IMR-90 (cell line): ENCODE data around the gene APOL2. TPM values are rescaled to one million over a fixed set of nuclear protein-coding genes. Genes with fewer than 3 reads are reported as not detected.
"Not testable (repeated sequence)": the region's sequence is repeated elsewhere in the genome, so short reads cannot be mapped to it uniquely, and the experiment has no call there.

ENCODE experiments used
- ATAC-seq: fragments of 200-7000 bp; cut with Tn5 transposase; 2 replicates; pipeline ENCODE4 v1.9.1; 2020; ENCODE audit warnings: low read depth, mild to moderate bottlenecking, moderate library complexity
- BruUV-seq: library from RNA; stranded (reverse); fragments of 400-500 nt; replicated peaks from 2 replicates; lab custom pipeline; 2021; lab: Mats Ljungman, UMichigan
- CTCF ChIA-PET: fragments of 300-600 bp; formaldehyde crosslinking; extraction: SDS; loops from one replicate; lab custom pipeline; 2021; ENCODE audit warnings: antibody characterized with exemption; lab: Yijun Ruan, JAX
- POLR2A ChIA-PET: fragments of 300-600 bp; sonication (Branson Sonifier 250); formaldehyde crosslinking; loops from one replicate; lab custom pipeline; 2022; ENCODE audit warnings: antibody characterized with exemption; ENCODE audit not compliant: unreplicated experiment; lab: Charles Lee
- DNase-seq: peaks from one replicate; pipeline ENCODE4 v3.0.0; 2013
- H2AFZ ChIP-seq: replicated peaks from 2 replicates; pipeline ENCODE3; 2013; ENCODE audit warnings: low read length, mild to moderate bottlenecking; ENCODE audit not compliant: poor library complexity
- H2AK5ac ChIP-seq: 2 replicates; pipeline ENCODE4 v1.6.1; 2013; ENCODE audit warnings: low read depth, low read length, inconsistent platforms
- H2AK9ac ChIP-seq: replicated peaks from 2 replicates; pipeline ENCODE3; 2013; ENCODE audit warnings: mild to moderate bottlenecking, low read depth, low read length, moderate library complexity; ENCODE audit not compliant: poor library complexity
- H2BK120ac ChIP-seq: 2 replicates; pipeline ENCODE4 v1.6.1; 2013; ENCODE audit warnings: low read depth, low read length, inconsistent platforms
- H2BK15ac ChIP-seq: 3 replicates; pipeline ENCODE4 v1.6.1; 2013; ENCODE audit warnings: low read depth, low read length, inconsistent platforms
- H2BK20ac ChIP-seq: 2 replicates; pipeline ENCODE4 v1.6.1; 2013; ENCODE audit warnings: low read depth, mild to moderate bottlenecking, inconsistent platforms, low read length, moderate library complexity
- H2BK5ac ChIP-seq: 2 replicates; pipeline ENCODE4 v1.6.1; 2013; ENCODE audit warnings: mild to moderate bottlenecking, low read depth, low read length, inconsistent platforms; ENCODE audit not compliant: poor library complexity, severe bottlenecking
- H3K14ac ChIP-seq: replicated peaks from 2 replicates; pipeline ENCODE4 v1.6.1; 2013; ENCODE audit warnings: low read depth, low read length, inconsistent platforms
- H3K18ac ChIP-seq: 2 replicates; pipeline ENCODE4 v1.6.1; 2013; ENCODE audit warnings: low read depth, low read length, control low read depth
- H3K23ac ChIP-seq: 2 replicates; pipeline ENCODE4 v1.6.1; 2013; ENCODE audit warnings: low read depth, low read length, inconsistent platforms
- H3K27ac ChIP-seq: 2 replicates; pipeline ENCODE4 v1.5.1; 2013; ENCODE audit warnings: mild to moderate bottlenecking, control low read depth, low read length; ENCODE audit not compliant: insufficient read depth
- H3K27me3 ChIP-seq: 2 replicates; pipeline ENCODE4 v1.6.1; 2013; ENCODE audit warnings: low read length; ENCODE audit not compliant: control insufficient read depth, insufficient read depth
- H3K36me3 ChIP-seq: 2 replicates; pipeline ENCODE4 v1.6.1; 2013; ENCODE audit warnings: low read length, mixed read lengths; ENCODE audit not compliant: control insufficient read depth, insufficient read depth
- H3K4ac ChIP-seq: 2 replicates; pipeline ENCODE4 v1.6.1; 2013; ENCODE audit warnings: low read depth, low read length, inconsistent platforms
- H3K4me1 ChIP-seq: 2 replicates; pipeline ENCODE4 v1.6.1; 2013; ENCODE audit warnings: low read length, mixed read lengths; ENCODE audit not compliant: control insufficient read depth, insufficient read depth
- H3K4me2 ChIP-seq: 2 replicates; pipeline ENCODE4 v1.6.1; 2013; ENCODE audit warnings: low read depth, mild to moderate bottlenecking, control low read depth, low read length, moderate library complexity
- H3K4me3 ChIP-seq: 2 replicates; pipeline ENCODE4 v1.5.1; 2013; ENCODE audit warnings: low read depth, mild to moderate bottlenecking, control low read depth, low read length, moderate library complexity; ENCODE audit not compliant: insufficient read depth
- H3K56ac ChIP-seq: 2 replicates; pipeline ENCODE4 v1.6.1; 2013; ENCODE audit warnings: low read length, inconsistent platforms; ENCODE audit not compliant: insufficient read depth; ENCODE audit errors: extremely low read depth
- H3K79me1 ChIP-seq, 2 experiments: 2 replicates each; pipeline ENCODE4 v1.6.1; 2013; ENCODE audit warnings: low read length in 2 of 2, inconsistent platforms in 1 of 2, low read depth in 1 of 2
- H3K9ac ChIP-seq: 2 replicates; pipeline ENCODE4 v1.6.1; 2013; ENCODE audit warnings: low read depth, low read length, control low read depth
- H3K9me1 ChIP-seq: 2 replicates; pipeline ENCODE4 v1.6.1; 2013; ENCODE audit warnings: low read length, inconsistent platforms; ENCODE audit not compliant: insufficient read depth
- H3K9me3 ChIP-seq: 2 replicates; pipeline ENCODE4 v1.6.1; 2013; ENCODE audit warnings: low read length; ENCODE audit not compliant: control insufficient read depth, insufficient read depth
- H4K20me1 ChIP-seq: 2 replicates; pipeline ENCODE4 v1.6.1; 2013; ENCODE audit warnings: low read length, inconsistent platforms; ENCODE audit not compliant: insufficient read depth
- H4K5ac ChIP-seq: 2 replicates; pipeline ENCODE4 v1.6.1; 2013; ENCODE audit warnings: mild to moderate bottlenecking, low read depth, low read length, control low read depth
- H4K8ac ChIP-seq, 2 experiments: 2 replicates each; pipeline ENCODE4 v1.6.1; 2013; ENCODE audit warnings: low read depth in 2 of 2, low read length in 2 of 2, control low read depth in 1 of 2, inconsistent platforms in 1 of 2
- H4K91ac ChIP-seq: 2 replicates; pipeline ENCODE4 v1.6.1; 2013; ENCODE audit warnings: low read depth, low read length, inconsistent platforms; ENCODE audit not compliant: insufficient read depth
- whole genome bisulfite sequencing, 2 experiments: methylation state at CpG; one replicate each; pipeline versions ENCODE4 v1.1.5 to v1.1.7; 2013; ENCODE audit warnings: missing lambda C conversion rate in 2 of 2; ENCODE audit not compliant: insufficient read length in 1 of 2; ENCODE audit errors: extremely low coverage in 2 of 2; 5-methylcytosine and 5-hydroxymethylcytosine counted together
- dilution Hi-C: fragments of 300-500 bp; cut with HindIII; formaldehyde crosslinking; loops from one replicate; pipeline ENCODE4 v1.14.3; 2018; ENCODE audit warnings: low sequenced_read_pairs; ENCODE audit not compliant: unreplicated experiment
- in situ Hi-C: fragments of 300-500 bp; cut with MboI; formaldehyde crosslinking; loops from 3 replicates; pipeline ENCODE4 v1.14.3; 2019; ENCODE audit warnings: low sequenced_read_pairs, inconsistent platforms, mixed read lengths
- intact Hi-C: fragments of 100-400 bp; cut with micrococcal nuclease; formaldehyde crosslinking; loops from 2 replicates; pipeline ENCODE4 v1.10.0; 2022
- polyA plus RNA-seq, 3 experiments: library from polyadenylated mRNA; depleted of rRNA; stranded (reverse); fragments of >200 nt; gene quantifications; 2 replicates each; pipeline ENCODE4 v1.2.3, GENCODE V29; 2012; ENCODE audit warnings: low replicate concordance in 1 of 3
- total RNA-seq: library from RNA; depleted of rRNA; stranded (reverse); fragments of >200 nt; gene quantifications from 2 replicates; pipeline ENCODE4 v1.2.3, GENCODE V29; 2012

The APOL2 gene
- total and polyA plus RNA-seq, 2 of the 4 experiments (the other 2 are of a cell fraction), result 13.1 to 57.5 TPM

GRCh38 chr22:36251979-36252608 lies 12.8 kb upstream of the APOL2 start:
- H2AK9ac ChIP-seq, H3K4ac ChIP-seq, H3K27me3 ChIP-seq, H2BK20ac ChIP-seq, in situ Hi-C loops, H2BK15ac ChIP-seq, H4K91ac ChIP-seq, H3K56ac ChIP-seq, H3K9me3 ChIP-seq, POLR2A ChIA-PET, H3K23ac ChIP-seq, H2BK5ac ChIP-seq, intact Hi-C loops, ATAC-seq, H3K9me1 ChIP-seq, H2BK120ac ChIP-seq, H3K27ac ChIP-seq, dilution Hi-C loops, H4K20me1 ChIP-seq, H3K4me3 ChIP-seq, DNase-seq, H2AK5ac ChIP-seq, H3K18ac ChIP-seq, H2AFZ ChIP-seq, H3K4me1 ChIP-seq, H3K79me1 ChIP-seq, H3K9ac ChIP-seq, H4K5ac ChIP-seq, H3K36me3 ChIP-seq, H4K8ac ChIP-seq, H3K4me2 ChIP-seq, BruUV-seq, CTCF ChIA-PET, H3K14ac ChIP-seq: not testable (repeated sequence)
- 100% methylated on average over 1 of the region's 7 CpGs; no CpG with 5 or more reads in 1 of the 2 experiments for WGBS, 2 experiments

- H2BK15ac ChIP-seq, H4K8ac ChIP-seq, H3K4me2 ChIP-seq, DNase-seq, H3K18ac ChIP-seq, H2BK20ac ChIP-seq, H3K9me3 ChIP-seq, ATAC-seq, H3K36me3 ChIP-seq, H3K23ac ChIP-seq, in situ Hi-C loops, H2BK5ac ChIP-seq, H3K9me1 ChIP-seq, dilution Hi-C loops, H4K91ac ChIP-seq, H3K4me3 ChIP-seq, H3K56ac ChIP-seq, POLR2A ChIA-PET, H3K79me1 ChIP-seq, H3K27me3 ChIP-seq, CTCF ChIA-PET, H4K5ac ChIP-seq, H3K9ac ChIP-seq, H3K27ac ChIP-seq, H3K4ac ChIP-seq, intact Hi-C loops, H3K14ac ChIP-seq, H2AFZ ChIP-seq, H2AK9ac ChIP-seq, H2AK5ac ChIP-seq, BruUV-seq, H4K20me1 ChIP-seq, H3K4me1 ChIP-seq, H2BK120ac ChIP-seq: not testable (repeated sequence)
- WGBS, 2 experiments, result 83% methylated on average over 7 of the region's 24 CpGs; no CpG with 5 or more reads in 1 of the 2 experiments
Observed at GRCh38 chr22:36250292-36250960, 11.1 kb upstream of the APOL2 start.
